A673 (cell line): ENCODE measurements around the gene PIK3C2A. TPM values are rescaled to one million over a fixed set of nuclear protein-coding genes. Genes with fewer than 3 reads are reported as not detected.

Source experiments
- Bru-seq: library from RNA; stranded (reverse); fragments of 400-500 nt; gene quantifications from one replicate; lab custom pipeline; 2021; lab: Mats Ljungman, UMichigan
- BruChase-seq, 2 experiments: library from RNA; stranded (reverse); fragments of 400-500 nt; gene quantifications; one replicate each; lab custom pipeline; 2021; lab: Mats Ljungman, UMichigan
- BruUV-seq: library from RNA; stranded (reverse); fragments of 400-500 nt; replicated peaks from 2 replicates; lab custom pipeline; 2021; lab: Mats Ljungman, UMichigan
- CTCF ChIA-PET: fragments of 300-600 bp; sonication (Branson Sonifier 250); formaldehyde crosslinking; loops from one replicate; lab custom pipeline; 2022; ENCODE audit warnings: antibody characterized with exemption; lab: Charles Lee
- POLR2A ChIA-PET: fragments of 300-600 bp; sonication (Branson Sonifier 250); formaldehyde crosslinking; loops from one replicate; lab custom pipeline; 2022; ENCODE audit warnings: antibody characterized with exemption; ENCODE audit not compliant: low non-redundant PET; lab: Charles Lee
- DNase-seq: peaks from one replicate; pipeline ENCODE4 v3.0.0-alpha.2; 2015; ENCODE audit warnings: low spot score
- H3K27ac ChIP-seq: fragments of 200-600 bp; sonication (generic); 2 replicates; pipeline ENCODE4 v1.5.1; 2016; ENCODE audit warnings: mixed run types, low read depth, mild to moderate bottlenecking, mixed read lengths, antibody characterized with exemption, low read length; ENCODE audit not compliant: poor library complexity, severe bottlenecking
- H3K27me3 ChIP-seq: fragments of 200-600 bp; sonication (generic); replicated peaks from 2 replicates; pipeline ENCODE4 v1.6.1; 2017; ENCODE audit warnings: mixed run types, low read depth, mild to moderate bottlenecking, mixed read lengths, antibody characterized with exemption, low read length; ENCODE audit not compliant: insufficient read depth, poor library complexity
- H3K36me3 ChIP-seq: fragments of 200-600 bp; sonication (generic); 2 replicates; pipeline ENCODE4 v1.6.1; 2016; ENCODE audit warnings: mixed run types, mild to moderate bottlenecking, mixed read lengths, antibody characterized with exemption, low read length; ENCODE audit not compliant: insufficient read depth, poor library complexity, severe bottlenecking
- H3K4me1 ChIP-seq: fragments of 200-600 bp; sonication (generic); 2 replicates; pipeline ENCODE4 v1.6.1; 2017; ENCODE audit warnings: mixed run types, mild to moderate bottlenecking, mixed read lengths, antibody characterized with exemption, low read length; ENCODE audit not compliant: insufficient read depth, poor library complexity, severe bottlenecking
- H3K4me3 ChIP-seq: fragments of 200-600 bp; sonication (generic); 2 replicates; pipeline ENCODE4 v1.5.1; 2016; ENCODE audit warnings: low read depth, mixed run types, mild to moderate bottlenecking, mixed read lengths, low read length; ENCODE audit not compliant: poor library complexity, severe bottlenecking
- H3K9me3 ChIP-seq: fragments of 200-600 bp; sonication (generic); 2 replicates; pipeline ENCODE4 v1.6.1; 2016; ENCODE audit warnings: mixed run types, low read depth, mild to moderate bottlenecking, mixed read lengths, antibody characterized with exemption, low read length; ENCODE audit not compliant: poor library complexity, severe bottlenecking
- CTCF ChIP-seq: fragments of 300-800, 200-600 bp; sonication (generic); conservative IDR thresholded peaks from 2 replicates; pipeline ENCODE4 v1.5.1; 2017; ENCODE audit warnings: low read depth, mild to moderate bottlenecking, antibody characterized with exemption, low read length, moderate library complexity, mixed read lengths
- EZH2 ChIP-seq: fragments of 200-600 bp; sonication (generic); IDR thresholded peaks from 2 replicates; pipeline ENCODE4 v1.6.1; 2017; ENCODE audit warnings: borderline replicate concordance, low read depth, mild to moderate bottlenecking, mixed read lengths, antibody characterized with exemption, low read length; ENCODE audit not compliant: poor library complexity, severe bottlenecking
- intact Hi-C: fragments of 100-400 bp; cut with micrococcal nuclease; formaldehyde crosslinking; loops from one replicate; pipeline ENCODE4 v1.10.0; 2022; ENCODE audit not compliant: unreplicated experiment
- long read RNA-seq: library from polyadenylated mRNA; stranded (forward); transcript quantifications from one replicate; pipeline ENCODE4 v2.0.0, GENCODE V29; 2022
- total RNA-seq: library from RNA; stranded (reverse); gene quantifications from 2 replicates; pipeline ENCODE4 v1.2.3, GENCODE V29; 2021

The PIK3C2A gene
- total RNA-seq (43.8 and 44.2 TPM in 2 replicates), Bru-seq, nascent RNA (percentile 78 among the genes with signal in this experiment), BruChase-seq, experiment 1, labeled RNA remaining after a 2-hour chase (percentile 84 among the genes with signal in this experiment), BruChase-seq, experiment 2, labeled RNA remaining after a 6-hour chase (percentile 82 among the genes with signal in this experiment)
- long read RNA-seq, partial matches to known transcripts, result 5 of 22 reads
- long read RNA-seq, other reads (novel, unspliced or antisense), result 16 of 22 reads

GRCh38 chr11:17207317-17208256, at the start of gene PIK3C2A:
Gene PIK3C2A, minus strand, starts transcription at chr11:17207986. Its CDS starts 38,245 bp downstream, at chr11:17169741.
- Histone ChIP-seq H3K27me3 (no peaks in the 10 kb centered on the region), H3K9me3 (no peaks in the 10 kb centered on the region), H3K36me3 (peaks cover 3% of the 10 kb centered on the region), H3K4me1 (peaks cover 6% of the 10 kb centered on the region), H3K27ac (peak within 1 kb of the TSS; percentile 89), H3K4me3 (peak within 1 kb of the TSS; percentile 95)
- peak; percentile 96 for DNase-seq
- TF ChIP-seq EZH2, result no peak
- no peak for TF ChIP-seq CTCF
- intact Hi-C loops, result loop anchor here (5.0 kb wide), 1 partner anchor 130 kb away; the partner anchor contains the start of gene RPS13
- POLR2A ChIA-PET, result no interaction called here
- BruUV-seq, result no TSS peak
- CTCF ChIA-PET, result no interaction called here

- Histone ChIP-seq H3K9me3 (no peaks in the 10 kb centered on the region), H3K27me3 (no peaks in the 10 kb centered on the region), H3K27ac (no peak overlapping the region), H3K4me1 (no peaks in the 10 kb centered on the region), H3K4me3 (no peak overlapping the region), H3K36me3 (no peaks in the 10 kb centered on the region)
- no peak for TF ChIP-seq EZH2
- no peak for TF ChIP-seq CTCF
- no TSS peak for BruUV-seq
- CTCF ChIA-PET, result no interaction called here
- POLR2A ChIA-PET, result interaction anchor here (0.6 kb wide), 1 partner anchor 121 kb away, joined by 5 read pairs; no protein-coding TSS in a partner anchor
- DNase-seq, result no peak
- intact Hi-C loops, result no loop called here
Measured at GRCh38 chr11:17257196-17257595, 49.4 kb upstream of the PIK3C2A start.

- Histone ChIP-seq H3K4me3 (no peak overlapping the region), H3K27me3 (no peaks in the 10 kb centered on the region), H3K36me3 (no peaks in the 10 kb centered on the region), H3K27ac (no peak overlapping the region), H3K4me1 (no peaks in the 10 kb centered on the region), H3K9me3 (no peaks in the 10 kb centered on the region)
- no TSS peak for BruUV-seq
- DNase-seq, result peak; percentile 17
- POLR2A ChIA-PET, result no interaction called here
- CTCF ChIA-PET, result no interaction called here
- intact Hi-C loops, result no loop called here
- TF ChIP-seq EZH2, result no peak
- TF ChIP-seq CTCF, result no peak
Measured at GRCh38 chr11:17256512-17256911, 48.7 kb upstream of the PIK3C2A start.
